ENCODE results near the gene ANKRD39.

Gene ANKRD39

DNA sequence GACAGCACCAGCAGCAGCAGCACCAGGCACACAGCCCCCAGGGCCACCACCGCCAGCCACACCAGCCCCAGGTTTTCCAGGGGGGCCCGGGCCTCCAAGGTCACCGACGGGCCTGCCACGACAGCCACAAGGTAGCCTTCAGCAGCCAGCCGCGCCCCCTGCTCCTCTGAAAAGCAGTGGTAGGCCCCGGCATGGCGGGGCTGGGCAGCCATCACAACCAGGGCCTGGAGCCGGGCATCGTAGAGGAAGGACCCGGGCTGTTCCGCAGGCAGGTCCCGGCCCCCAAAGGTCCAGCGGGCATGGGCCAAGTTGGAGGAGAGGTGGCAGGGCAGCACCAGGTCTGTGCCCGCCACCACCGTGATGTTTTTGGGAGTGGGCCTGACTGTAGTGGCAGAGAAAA, 3.3 kb upstream of the ANKRD39 start:
- TF ChIP-seq, protein P1, sequence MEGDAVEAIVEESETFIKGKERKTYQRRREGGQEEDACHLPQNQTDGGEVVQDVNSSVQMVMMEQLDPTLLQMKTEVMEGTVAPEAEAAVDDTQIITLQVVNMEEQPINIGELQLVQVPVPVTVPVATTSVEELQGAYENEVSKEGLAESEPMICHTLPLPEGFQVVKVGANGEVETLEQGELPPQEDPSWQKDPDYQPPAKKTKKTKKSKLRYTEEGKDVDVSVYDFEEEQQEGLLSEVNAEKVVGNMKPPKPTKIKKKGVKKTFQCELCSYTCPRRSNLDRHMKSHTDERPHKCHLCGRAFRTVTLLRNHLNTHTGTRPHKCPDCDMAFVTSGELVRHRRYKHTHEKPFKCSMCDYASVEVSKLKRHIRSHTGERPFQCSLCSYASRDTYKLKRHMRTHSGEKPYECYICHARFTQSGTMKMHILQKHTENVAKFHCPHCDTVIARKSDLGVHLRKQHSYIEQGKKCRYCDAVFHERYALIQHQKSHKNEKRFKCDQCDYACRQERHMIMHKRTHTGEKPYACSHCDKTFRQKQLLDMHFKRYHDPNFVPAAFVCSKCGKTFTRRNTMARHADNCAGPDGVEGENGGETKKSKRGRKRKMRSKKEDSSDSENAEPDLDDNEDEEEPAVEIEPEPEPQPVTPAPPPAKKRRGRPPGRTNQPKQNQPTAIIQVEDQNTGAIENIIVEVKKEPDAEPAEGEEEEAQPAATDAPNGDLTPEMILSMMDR (IDR thresholded peaks at IDR 0.05; ENCODE audit: low read depth, low read length, missing control alignments): no peak
- no peak for DNase-seq (ENCODE audit: extremely low read depth, low read depth)
- no peak overlapping the region for H3K4me3 ChIP-seq (replicated peaks; ENCODE audit: low read depth, low read length)

DNA sequence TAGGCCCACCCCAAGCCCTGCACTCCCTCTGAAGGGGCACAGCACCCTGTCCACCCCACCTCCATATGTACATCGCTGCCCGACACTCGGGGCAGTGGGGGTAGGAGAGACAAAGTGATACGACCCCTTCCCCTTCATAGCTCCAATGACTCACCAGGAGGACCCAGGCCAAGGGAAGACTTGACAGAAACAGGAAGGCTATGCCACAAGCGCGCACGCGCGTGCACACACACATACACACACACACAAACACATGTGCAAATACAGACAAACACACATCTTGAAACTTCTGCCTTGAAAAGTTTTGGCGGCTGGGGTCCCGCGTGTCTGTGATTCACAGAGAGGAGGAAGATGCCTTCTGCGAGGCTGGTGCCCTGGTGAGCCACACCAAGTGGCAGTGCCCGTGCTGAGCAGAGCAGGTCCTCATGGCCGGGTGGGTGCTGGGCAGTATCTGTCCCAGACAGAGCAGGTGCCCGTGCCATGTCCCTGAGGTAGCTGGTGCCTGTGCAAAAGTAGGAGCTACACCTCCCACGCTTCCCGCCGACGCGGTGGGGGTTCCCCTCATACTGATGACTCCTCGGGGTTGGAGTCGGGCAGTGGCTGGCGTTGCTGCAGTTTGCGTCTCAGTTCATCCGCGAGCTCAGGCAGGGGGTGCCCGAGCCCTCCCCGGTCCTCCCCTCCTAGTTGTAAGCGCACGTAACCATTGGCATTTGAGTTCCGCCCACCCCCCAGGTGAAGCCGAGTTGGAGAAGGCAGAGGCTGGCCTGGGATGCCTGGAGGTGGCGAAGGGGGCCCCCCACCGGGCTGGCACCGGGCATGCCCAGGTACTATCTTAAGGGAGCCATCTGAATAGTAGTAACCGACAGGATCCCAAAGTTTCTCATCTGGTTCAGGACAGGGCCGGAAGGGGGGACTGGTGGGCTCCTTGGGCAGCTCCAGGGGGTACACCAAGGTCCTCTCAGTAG, 2.5 kb upstream of the ANKRD39 start:
- DNase-seq (ENCODE audit: extremely low read depth, low read depth): no peak
- TF ChIP-seq, protein P1 (IDR thresholded peaks at IDR 0.05; ENCODE audit: low read depth, low read length, missing control alignments): no peak
- H3K4me3 ChIP-seq (replicated peaks; ENCODE audit: low read depth, low read length): no peak overlapping the region

DNA sequence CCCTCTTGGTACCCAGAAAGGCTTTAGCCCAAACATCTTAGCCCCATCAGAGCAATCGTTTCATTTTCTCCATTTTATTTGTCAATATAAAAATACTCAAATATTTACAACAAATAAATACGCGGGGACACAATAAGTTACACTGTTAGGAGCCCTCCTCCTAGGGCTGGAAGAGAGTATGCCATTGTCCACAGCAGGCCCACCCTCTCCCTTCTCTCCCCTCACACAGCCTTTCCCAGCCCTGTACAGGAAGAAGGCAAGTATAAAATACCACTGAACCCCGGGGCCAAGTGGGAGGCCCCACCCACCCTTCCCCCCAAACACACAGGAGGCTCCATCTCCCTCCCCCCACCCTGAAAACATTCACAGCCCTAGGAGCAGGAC, 1.9 kb upstream of the ANKRD39 start:
- TF ChIP-seq, protein P1 (IDR thresholded peaks at IDR 0.05; ENCODE audit: low read depth, low read length, missing control alignments): no peak
- no peak for DNase-seq (ENCODE audit: extremely low read depth, low read depth)
- H3K4me3 ChIP-seq (replicated peaks; ENCODE audit: low read depth, low read length): no peak overlapping the region

DNA sequence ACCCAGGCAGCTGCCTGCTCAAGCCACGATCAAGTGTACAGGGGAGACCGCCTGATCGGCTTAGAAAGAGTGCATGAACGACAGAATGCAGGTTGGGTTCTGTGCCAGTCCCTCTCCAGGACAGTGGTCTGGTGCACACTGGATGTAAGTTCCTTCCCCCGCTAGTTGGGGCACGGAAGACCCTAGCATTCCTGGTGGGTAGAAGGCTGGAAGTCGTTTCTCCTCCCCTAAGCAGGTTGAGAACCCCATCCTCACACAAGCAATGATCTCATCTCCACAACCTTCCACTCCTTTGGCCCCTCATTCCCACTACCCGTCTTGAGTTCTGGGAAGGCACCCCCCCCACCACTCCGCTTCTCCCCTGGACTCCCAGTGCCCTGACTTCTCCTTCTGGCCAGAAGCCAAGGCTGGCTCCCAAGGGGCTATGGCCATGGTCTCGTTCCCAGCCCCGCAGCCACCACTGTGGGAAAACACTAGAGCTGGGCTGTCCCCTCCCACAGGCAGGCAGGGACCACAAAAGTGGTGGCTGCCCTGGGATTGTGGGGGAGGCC, 1.4 kb upstream of the ANKRD39 start:
- TF ChIP-seq, protein P1 (IDR thresholded peaks at IDR 0.05; ENCODE audit: low read depth, low read length, missing control alignments): no peak
- no peak overlapping the region; the same call in 1 of the 2 replicates for H3K4me3 ChIP-seq (replicated peaks; ENCODE audit: low read depth, low read length)
- DNase-seq (ENCODE audit: extremely low read depth, low read depth): no peak

DNA sequence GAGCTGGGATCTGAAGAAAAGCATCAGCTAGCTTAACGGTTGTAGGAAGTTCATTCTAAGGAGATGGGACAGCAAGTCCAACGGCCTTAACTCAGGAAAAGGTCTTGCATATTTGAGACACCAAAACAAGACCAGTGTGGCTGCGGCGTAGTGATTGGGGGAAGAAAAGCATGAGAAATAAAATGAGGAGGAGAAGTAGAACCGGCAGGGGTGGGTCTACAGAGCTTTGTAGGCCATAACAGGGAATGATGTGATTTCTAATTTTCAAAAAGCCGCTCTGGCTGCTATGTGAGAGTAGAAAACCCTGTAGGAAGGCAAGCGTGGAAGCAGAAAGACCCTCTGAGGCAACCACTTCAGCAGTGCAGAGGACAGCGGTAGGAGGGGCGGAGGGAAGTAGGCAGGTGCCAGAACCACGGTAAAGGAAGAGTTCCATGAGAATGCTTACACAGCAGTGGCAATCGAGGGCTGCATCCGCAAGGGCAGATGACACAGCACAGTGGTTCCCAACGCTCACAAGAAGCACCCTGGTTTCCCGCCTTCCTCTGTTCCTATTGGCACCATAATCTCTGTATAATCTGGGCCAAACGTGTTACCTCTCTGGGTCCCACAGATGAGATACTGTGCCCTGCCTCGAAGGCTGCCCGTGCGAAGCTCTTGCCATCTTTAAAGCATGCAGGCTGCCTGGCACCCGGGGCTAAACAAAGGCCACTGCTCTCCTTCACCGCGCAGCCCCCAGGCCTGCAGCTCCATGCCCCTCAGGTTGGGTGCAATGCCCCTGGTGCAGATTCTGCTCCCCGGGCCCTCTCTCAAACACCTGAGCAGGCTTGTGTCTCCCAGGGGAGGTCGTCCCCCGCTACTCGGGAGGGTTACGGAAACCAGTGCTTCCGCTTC, 795 bp downstream of the ANKRD39 start:
- DNase-seq (ENCODE audit: extremely low read depth, low read depth): no peak
- TF ChIP-seq, protein P1 (IDR thresholded peaks at IDR 0.05; ENCODE audit: low read depth, low read length, missing control alignments): no peak
- H3K4me3 ChIP-seq (replicated peaks; ENCODE audit: low read depth, low read length): peak overlapping the region; percentile 77

DNA sequence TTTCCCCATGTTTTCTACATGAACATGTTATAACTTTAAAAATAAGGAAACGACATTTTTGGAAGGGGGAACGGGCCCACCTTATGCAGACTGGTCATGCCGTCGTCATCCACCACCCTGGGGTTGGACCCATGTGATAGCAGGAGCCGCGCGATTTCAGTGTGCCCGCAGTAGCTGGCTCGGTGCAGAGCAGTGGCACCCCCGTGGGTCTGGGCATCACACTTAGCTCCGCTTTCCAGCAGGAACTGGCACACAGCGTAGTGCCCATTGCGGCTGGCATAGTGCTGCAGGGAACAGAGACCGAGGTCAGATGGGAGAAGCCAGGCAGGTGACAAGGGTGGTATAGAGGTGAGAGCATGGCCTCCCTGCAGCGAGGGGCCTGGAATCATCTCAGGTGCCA, 4.5 kb downstream of the ANKRD39 start:
- TF ChIP-seq, protein P1 (IDR thresholded peaks at IDR 0.05; ENCODE audit: low read depth, low read length, missing control alignments): no peak
- no peak for DNase-seq (ENCODE audit: extremely low read depth, low read depth)
- no peak overlapping the region for H3K4me3 ChIP-seq (replicated peaks; ENCODE audit: low read depth, low read length)

All from HFF-Myc (cell line).